Lung (tissue), 12 donors: ENCODE measurements around the gene RABL6. TPM values are rescaled to one million over a fixed set of nuclear protein-coding genes. Genes with fewer than 3 reads are reported as not detected.
"Not testable (repeated sequence)": the region's sequence is repeated elsewhere in the genome, so short reads cannot be mapped to it uniquely, and the experiment has no call there.

Experiments
- ATAC-seq: fragments of 200-7000 bp; cut with Tn5 transposase; one replicate; pipeline ENCODE4 v1.9.1; 2020; ENCODE audit warnings: moderate number of reproducible peaks; ENCODE audit not compliant: insufficient read depth, low FRiP score
- DNase-seq, 3 donors: peaks; one replicate each; pipeline ENCODE4 v3.0.0-alpha.2; 2013 to 2017
- H3K27ac ChIP-seq, 2 donors: one replicate each; pipeline ENCODE4 v1.5.1; 2013; ENCODE audit warnings: mild to moderate bottlenecking in 2 of 2, moderate library complexity in 2 of 2, control low read depth in 1 of 2, inconsistent platforms in 1 of 2, low read depth in 1 of 2, low read length in 1 of 2
- H3K27me3 ChIP-seq, 3 donors: one replicate each; pipeline ENCODE4 v1.5.1; 2013; ENCODE audit warnings: low read length in 2 of 3; ENCODE audit not compliant: control insufficient read depth in 3 of 3, insufficient read depth in 3 of 3
- H3K36me3 ChIP-seq, 4 donors: one replicate each; pipeline ENCODE4 v1.5.1; 2013; ENCODE audit warnings: low read length in 4 of 4, mild to moderate bottlenecking in 1 of 4, moderate library complexity in 1 of 4; ENCODE audit not compliant: control insufficient read depth in 4 of 4, insufficient read depth in 4 of 4
- H3K4me1 ChIP-seq, 5 donors: one replicate each; pipeline ENCODE4 v1.5.1; 2013; ENCODE audit warnings: low read length in 5 of 5, mild to moderate bottlenecking in 2 of 5, moderate library complexity in 1 of 5; ENCODE audit not compliant: control insufficient read depth in 5 of 5, insufficient read depth in 5 of 5
- H3K4me3 ChIP-seq: one replicate; pipeline ENCODE4 v1.5.1; 2013; ENCODE audit warnings: mild to moderate bottlenecking, control low read depth, moderate library complexity
- H3K9ac ChIP-seq, 2 donors: one replicate each; pipeline ENCODE4 v1.5.1; 2013; ENCODE audit warnings: low read length in 2 of 2, control low read depth in 1 of 2; ENCODE audit not compliant: insufficient read depth in 1 of 2
- H3K9me3 ChIP-seq, 4 donors: one replicate each; pipeline ENCODE4 v1.5.1; 2013; ENCODE audit warnings: low read length in 3 of 4, mild to moderate bottlenecking in 1 of 4, moderate library complexity in 1 of 4; ENCODE audit not compliant: control insufficient read depth in 4 of 4, insufficient read depth in 3 of 4
- CTCF ChIP-seq: IDR thresholded peaks from 2 replicates; pipeline ENCODE4 v1.5.1; 2012; ENCODE audit warnings: mild to moderate bottlenecking; ENCODE audit errors: control extremely low read depth, extremely low read depth
- WGBS, 2 donors: extraction: QIAGEN DNeasy Blood & Tissue Kit; methylation state at CpG; one replicate each; pipeline ENCODE4 v1.1.7; 2013; 5-methylcytosine and 5-hydroxymethylcytosine counted together
- polyA plus RNA-seq, 2 donors: library from polyadenylated mRNA; stranded (reverse); fragments of 200-250 nt; gene quantifications; one replicate each; pipeline ENCODE4 v1.2.1, GENCODE V29; 2013
- total RNA-seq, 2 donors: library from RNA; depleted of rRNA in 1 of 2; stranded (reverse); fragments of >200 nt in 1 of 2; gene quantifications; one replicate each; pipeline ENCODE4 v1.2.1, GENCODE V29; 2014 to 2021
- donor health status: control.
- donor health status: control.
- donor health status: Bipolar disorder and iron deficiency.
- donor health status: healthy.
- donor health status: DM: yes; HTN: yes; CAD: no.

Gene RABL6
- total and polyA plus RNA-seq, 4 donors, result 36.4 to 87.8 (median 62.2) TPM

DNA sequence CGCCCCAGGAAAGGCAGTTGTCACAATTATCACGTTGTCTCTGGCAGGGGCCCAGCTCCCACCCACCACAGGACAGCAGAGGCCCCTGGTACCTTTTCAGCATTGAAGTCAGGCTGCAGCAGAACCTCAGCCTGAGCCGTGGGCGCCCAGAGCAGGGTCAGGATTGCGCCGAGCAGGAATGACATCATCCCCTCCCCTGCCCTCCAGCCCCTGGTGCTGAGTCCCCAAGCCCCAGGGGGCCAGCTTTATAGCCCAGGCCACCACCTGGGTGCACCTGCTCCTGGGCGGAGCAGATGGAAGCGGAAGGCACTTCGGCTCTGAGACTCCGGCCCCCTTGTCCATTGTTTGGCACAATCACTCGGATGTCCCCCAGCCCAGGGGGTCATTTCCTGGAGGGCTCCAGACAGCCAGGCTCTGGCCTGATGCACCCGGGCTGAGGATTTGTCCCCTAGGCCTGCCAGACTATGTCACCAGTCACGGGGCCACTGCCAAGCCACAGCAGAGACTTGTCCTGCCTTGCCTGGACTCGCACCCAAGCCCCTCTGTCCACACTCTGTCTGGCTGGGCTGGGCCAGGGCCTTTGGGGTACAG, 43.4 kb upstream of the RABL6 start, which contains the start of gene LCN15:
Gene LCN15, minus strand, starts transcription at position 218 of the 591 bp plus-strand sequence. Its CDS starts 30 bp downstream, at position 188.
- H3K27me3 ChIP-seq, result peaks cover 0 to 3% (median 0%) of the 10 kb centered on the region in 3 donors
- ATAC-seq (no peak), DNase-seq (no peak)
- H3K27ac ChIP-seq, result no peak within 1 kb of the TSS
- no peak for TF ChIP-seq CTCF
- no peaks in the 10 kb centered on the region for H3K36me3 ChIP-seq
- no peaks in the 10 kb centered on the region for H3K9me3 ChIP-seq
- no peak within 1 kb of the TSS for H3K9ac ChIP-seq
- WGBS, 2 donors, result 69 to 81% methylated on average over 14 of the region's 14 CpGs
- H3K4me1 ChIP-seq, result peaks cover 0 to 2% (median 0%) of the 10 kb centered on the region in 5 donors
- no peak within 1 kb of the TSS for H3K4me3 ChIP-seq

GRCh38 chr9:136765041-136765440, 42.7 kb upstream of the RABL6 start:
- ATAC-seq, result no peak
- no peak overlapping the region for H3K27ac ChIP-seq
- H3K36me3 ChIP-seq, result no peaks in the 10 kb centered on the region
- H3K27me3 ChIP-seq, result peaks cover 0 to 3% (median 0%) of the 10 kb centered on the region in 3 donors
- H3K9me3 ChIP-seq, result no peaks in the 10 kb centered on the region
- TF ChIP-seq CTCF, result no peak
- no peak overlapping the region for H3K9ac ChIP-seq
- DNase-seq, result no peak
- H3K4me3 ChIP-seq, result no peak overlapping the region
- 90 to 94% methylated on average over 14 of the region's 14 CpGs for WGBS, 2 donors
- H3K4me1 ChIP-seq, result peaks cover 0 to 2% (median 0%) of the 10 kb centered on the region in 5 donors

- not testable (repeated sequence) for H3K4me3 ChIP-seq, H3K27ac ChIP-seq, ATAC-seq, DNase-seq, H3K36me3 ChIP-seq, H3K27me3 ChIP-seq, H3K4me1 ChIP-seq, H3K9me3 ChIP-seq, H3K9ac ChIP-seq
- WGBS, 2 donors, result 80 to 87% methylated on average over 14 of the region's 14 CpGs
Observed at GRCh38 chr9:136765745-136766409, 41.9 kb upstream of the RABL6 start.

GRCh38 chr9:136766410-136767120, 41.2 kb upstream of the RABL6 start:
- WGBS, 2 donors, result 46 to 57% methylated on average over 17 to 18 of the region's 18 CpGs
- peak in 2 of 3 donors; percentile 23 to 42 for DNase-seq

More at GRCh38 chr9:136766410-136767120, 41.2 kb upstream of the RABL6 start:
- not testable (repeated sequence) for H3K4me1 ChIP-seq, H3K9me3 ChIP-seq, H3K27me3 ChIP-seq, H3K36me3 ChIP-seq, H3K9ac ChIP-seq, ATAC-seq, H3K4me3 ChIP-seq, H3K27ac ChIP-seq
